Naive thymus-derived CD8-positive, alpha-beta T cell (primary cell): Measurements from ENCODE around the gene PTBP1. TPM values are rescaled to one million over a fixed set of nuclear protein-coding genes. Genes with fewer than 3 reads are reported as not detected.
"Not testable (repeated sequence)": the region's sequence is repeated elsewhere in the genome, so short reads cannot be mapped to it uniquely, and the experiment has no call there.

Source experiments
- ATAC-seq, 2 donors: fragments of 150-1000 bp; cut with Tn5 transposase in 1 of 2; sonication (Bioruptor Pico), chemical (Tn5 transposase) in 1 of 2; 1 replicate in 1 of 2; 2 replicates in 1 of 2; pipeline ENCODE4 v1.10.0; 2021; ENCODE audit warnings: mild to moderate bottlenecking in 2 of 2, moderate library complexity in 2 of 2
- POLR2A ChIA-PET: fragments of 350-600 bp; sonication (Branson Sonifier 250); formaldehyde crosslinking; loops from one replicate; lab custom pipeline; 2021; ENCODE audit warnings: antibody characterized with exemption; lab: Charles Lee
- DNase-seq, 10 donors: peaks; one replicate each; pipeline versions ENCODE4 v3.0.0 to v3.0.0-alpha.2; 2020 to 2022
- H3K27ac Mint-ChIP-seq, 10 donors: one replicate each; pipeline ENCODE4 v1.8.0; 2020 to 2022; ENCODE audit warnings: mild to moderate bottlenecking in 10 of 10, mixed read lengths in 10 of 10, moderate library complexity in 4 of 10, inconsistent platforms in 1 of 10
- H3K27me3 Mint-ChIP-seq, 5 donors: one replicate each; pipeline ENCODE4 v1.8.0; 2021 to 2022; ENCODE audit warnings: mixed read lengths in 5 of 5
- H3K36me3 Mint-ChIP-seq, 3 donors: one replicate each; pipeline ENCODE4 v1.8.0; 2020 to 2022; ENCODE audit warnings: mixed read lengths in 3 of 3, mild to moderate bottlenecking in 2 of 3, inconsistent platforms in 1 of 3
- H3K4me1 Mint-ChIP-seq, 4 donors: one replicate each; pipeline ENCODE4 v1.8.0; 2021 to 2022; ENCODE audit warnings: mixed read lengths in 4 of 4
- H3K4me3 Mint-ChIP-seq, 10 donors: one replicate each; pipeline ENCODE4 v1.8.0; 2020 to 2022; ENCODE audit warnings: mild to moderate bottlenecking in 10 of 10, mixed read lengths in 10 of 10, moderate library complexity in 6 of 10, inconsistent platforms in 1 of 10
- H3K9me3 Mint-ChIP-seq, 9 donors: one replicate each; pipeline ENCODE4 v1.8.0; 2020 to 2022; ENCODE audit warnings: mixed read lengths in 9 of 9, mild to moderate bottlenecking in 3 of 9, inconsistent platforms in 1 of 9, moderate library complexity in 1 of 9
- polyA plus RNA-seq, 3 donors: library from polyadenylated mRNA; unstranded; fragments of 300-500 nt; fragmentation: Illumina TruSeq; gene quantifications; one replicate each; pipeline ENCODE4 v1.2.3, GENCODE V29; 2021
- total RNA-seq, 8 experiments: library from RNA in 2 of 8; stranded (reverse) in 2 of 8; gene quantifications; one replicate each; pipeline ENCODE4 v1.2.3 and lab custom pipeline; 2021 to 2026

The PTBP1 gene
- total and polyA plus RNA-seq, 5 experiments from 2014 or later, result 110 to 323 (median 190) TPM

- Mint-ChIP-seq H3K27me3 (peaks cover 1 to 23% (median 8%) of the 10 kb centered on the region in 5 donors), H3K4me1 (peaks cover 0 to 1% (median under 1%) of the 10 kb centered on the region in 4 donors), H3K9me3 (no peaks in the 10 kb centered on the region), H3K36me3 (no peaks in the 10 kb centered on the region), H3K27ac (no peak within 1 kb of the TSS), H3K4me3 (no peak within 1 kb of the TSS)
- no peak for ATAC-seq
- DNase-seq, result no peak
- POLR2A ChIA-PET, result no interaction called here
Measured at GRCh38 chr19:827710-828321, 30.6 kb downstream of the PTBP1 start, which contains the start of gene AZU1. TSS of gene AZU1 (plus strand) at chr19:827837. CDS start at chr19:827847, 10 bp downstream.

GRCh38 chr19:829129-829758 lies 32.0 kb downstream of the PTBP1 start:
- DNase-seq (no peak), ATAC-seq (no peak)
- Mint-ChIP-seq H3K36me3 (no peaks in the 10 kb centered on the region), H3K27ac (no peak overlapping the region), H3K4me1 (no peaks in the 10 kb centered on the region), H3K9me3 (no peaks in the 10 kb centered on the region), H3K27me3 (peaks cover 0 to 12% (median under 1%) of the 10 kb centered on the region in 5 donors), H3K4me3 (no peak overlapping the region)
- POLR2A ChIA-PET, result no interaction called here

- no peaks in the 10 kb centered on the region for H3K9me3 Mint-ChIP-seq
- peaks cover 0 to 3% (median 0%) of the 10 kb centered on the region in 4 donors for H3K4me1 Mint-ChIP-seq
- POLR2A ChIA-PET, result interaction anchor here (0.5 kb wide), 1 partner anchor 22 kb away, joined by 3 read pairs; no protein-coding TSS in a partner anchor
- H3K36me3 Mint-ChIP-seq, result peaks cover 0 to 2% (median 0%) of the 10 kb centered on the region in 3 donors
- H3K4me3 Mint-ChIP-seq, result no peak overlapping the region
- no peak overlapping the region for H3K27ac Mint-ChIP-seq
- DNase-seq, result no peak
- H3K27me3 Mint-ChIP-seq, result peaks cover 3 to 19% (median 7%) of the 10 kb centered on the region in 5 donors
- no peak for ATAC-seq
Measured at GRCh38 chr19:831407-832369, 34.4 kb downstream of the PTBP1 start.

- DNase-seq, result no peak
- peaks cover 0 to 2% (median 0%) of the 10 kb centered on the region in 3 donors for H3K36me3 Mint-ChIP-seq
- H3K4me1 Mint-ChIP-seq, result peaks cover 0 to 3% (median 0%) of the 10 kb centered on the region in 4 donors
- POLR2A ChIA-PET, result interaction anchor here (0.7 kb wide), 1 partner anchor 16 kb away, joined by 7 read pairs; no protein-coding TSS in a partner anchor
- H3K27ac Mint-ChIP-seq, result no peak overlapping the region
- no peaks in the 10 kb centered on the region for H3K9me3 Mint-ChIP-seq
- no peak overlapping the region for H3K4me3 Mint-ChIP-seq
- peaks cover 3 to 28% (median 12%) of the 10 kb centered on the region in 5 donors for H3K27me3 Mint-ChIP-seq
- no peak for ATAC-seq
Measured at GRCh38 chr19:834216-834615, 37.0 kb downstream of the PTBP1 start.

GRCh38 chr19:835210-835810 lies 38.1 kb downstream of the PTBP1 start:
- Mint-ChIP-seq H3K4me3 (no peak overlapping the region), H3K36me3 (peaks cover 0 to 2% (median 0%) of the 10 kb centered on the region in 3 donors), H3K4me1 (peaks cover 0 to 3% (median 0%) of the 10 kb centered on the region in 4 donors), H3K27ac (no peak overlapping the region), H3K9me3 (no peaks in the 10 kb centered on the region), H3K27me3 (peaks cover 3 to 28% (median 12%) of the 10 kb centered on the region in 5 donors)
- DNase-seq, result no peak
- ATAC-seq, result no peak
- POLR2A ChIA-PET, result interaction anchor here (0.7 kb wide), 1 partner anchor 17 kb away, joined by 7 read pairs; no protein-coding TSS in a partner anchor

GRCh38 chr19:840519-841206 lies 43.4 kb downstream of the PTBP1 start, which contains the start of gene PRTN3:
TSS of gene PRTN3 (plus strand) at chr19:840999. CDS start at chr19:841009, 10 bp downstream.
- Mint-ChIP-seq H3K27ac (peak within 1 kb of the TSS in 1 of 10 donors; percentile 8), H3K9me3 (peaks cover 0 to 3% (median 0%) of the 10 kb centered on the region in 9 donors), H3K36me3 (peaks cover 0 to 7% (median 0%) of the 10 kb centered on the region in 3 donors), H3K27me3 (peaks cover 12 to 49% (median 28%) of the 10 kb centered on the region in 5 donors), H3K4me1 (peaks cover 3 to 13% (median 8%) of the 10 kb centered on the region in 4 donors), H3K4me3 (no peak within 1 kb of the TSS)
- POLR2A ChIA-PET, result interaction anchor here (0.5 to 0.6 kb wide), 2 partner anchors 70 to 252 kb away, joined by 3 to 6 read pairs; no protein-coding TSS in a partner anchor
- DNase-seq (no peak), ATAC-seq (no peak)

GRCh38 chr19:842802-843179 lies 45.5 kb downstream of the PTBP1 start:
- DNase-seq, H3K36me3 Mint-ChIP-seq, POLR2A ChIA-PET, H3K9me3 Mint-ChIP-seq, ATAC-seq, H3K27ac Mint-ChIP-seq: not testable (repeated sequence)
- peak overlapping the region in 1 of 10 donors; percentile 36 for H3K4me3 Mint-ChIP-seq
- H3K4me1 Mint-ChIP-seq, result peaks cover 3 to 13% (median 6%) of the 10 kb centered on the region in 4 donors
- peaks cover 15 to 50% (median 33%) of the 10 kb centered on the region in 5 donors for H3K27me3 Mint-ChIP-seq

- peaks cover 3 to 13% (median 6%) of the 10 kb centered on the region in 4 donors for H3K4me1 Mint-ChIP-seq
- POLR2A ChIA-PET, result no interaction called here
- DNase-seq, result no peak
- peaks cover 0 to 3% (median 0%) of the 10 kb centered on the region in 9 donors for H3K9me3 Mint-ChIP-seq
- no peak overlapping the region for H3K27ac Mint-ChIP-seq
- peak overlapping the region in 2 of 10 donors; percentile 9 to 36 for H3K4me3 Mint-ChIP-seq
- ATAC-seq, result peak; percentile 44 to 54
- peaks cover 15 to 55% (median 38%) of the 10 kb centered on the region in 5 donors for H3K27me3 Mint-ChIP-seq
- H3K36me3 Mint-ChIP-seq, result peaks cover 0 to 7% (median 0%) of the 10 kb centered on the region in 3 donors
Measured at GRCh38 chr19:843180-843835, 46.1 kb downstream of the PTBP1 start.

GRCh38 chr19:843836-844545 lies 46.7 kb downstream of the PTBP1 start:
- H3K9me3 Mint-ChIP-seq, result peaks cover 0 to 3% (median 0%) of the 10 kb centered on the region in 9 donors
- DNase-seq (no peak), ATAC-seq (no peak)
- peaks cover 0 to 7% (median 0%) of the 10 kb centered on the region in 3 donors for H3K36me3 Mint-ChIP-seq
- no peak overlapping the region for H3K27ac Mint-ChIP-seq
- peak overlapping the region in 3 of 10 donors; percentile 71 to 79 (median 74) for H3K4me3 Mint-ChIP-seq
- peaks cover 3 to 13% (median 6%) of the 10 kb centered on the region in 4 donors for H3K4me1 Mint-ChIP-seq
- H3K27me3 Mint-ChIP-seq, result peaks cover 15 to 60% (median 43%) of the 10 kb centered on the region in 5 donors
- POLR2A ChIA-PET, result no interaction called here

GRCh38 chr19:844546-844971 lies 47.3 kb downstream of the PTBP1 start:
- Mint-ChIP-seq H3K27me3 (peaks cover 16 to 66% (median 43%) of the 10 kb centered on the region in 5 donors), H3K4me1 (peaks cover 3 to 13% (median 6%) of the 10 kb centered on the region in 4 donors), H3K36me3 (peaks cover 0 to 7% (median 0%) of the 10 kb centered on the region in 3 donors), H3K27ac (no peak overlapping the region), H3K9me3 (peaks cover 0 to 3% (median 0%) of the 10 kb centered on the region in 9 donors), H3K4me3 (peak overlapping the region in 6 of 10 donors; percentile 13 to 79 (median 54))
- peak; percentile 55 to 80 for ATAC-seq
- DNase-seq, result peak in 3 of 10 donors; percentile 22 to 33 (median 22)
- POLR2A ChIA-PET, result no interaction called here
